ENCODE data around the gene IL1RL1.

DNA sequence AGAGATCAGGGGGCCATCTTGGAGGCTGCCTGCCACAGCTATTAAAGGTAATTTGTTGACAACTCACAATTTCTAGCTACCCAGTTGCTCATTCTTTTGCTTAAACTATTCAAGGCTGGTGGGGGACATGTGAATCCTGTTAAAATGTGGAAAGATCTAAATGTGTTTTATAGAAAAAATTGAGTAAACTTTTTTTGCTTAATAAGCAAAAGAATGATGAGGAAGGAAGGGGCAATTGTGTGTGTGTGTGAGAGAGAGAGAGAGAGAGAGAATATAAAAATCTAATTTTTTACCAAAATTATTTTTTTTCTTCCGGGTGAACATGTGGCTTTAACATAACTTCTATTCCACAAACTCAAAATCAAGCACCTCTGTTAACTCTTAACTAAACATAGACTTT is 5.2 kb upstream of the IL1RL1 start:
- TF ChIP-seq MXI1 (conservative IDR thresholded peaks at IDR 0.05; ENCODE audit: poor library complexity, severe bottlenecking): no peak
- TF ChIP-seq, protein P1, sequence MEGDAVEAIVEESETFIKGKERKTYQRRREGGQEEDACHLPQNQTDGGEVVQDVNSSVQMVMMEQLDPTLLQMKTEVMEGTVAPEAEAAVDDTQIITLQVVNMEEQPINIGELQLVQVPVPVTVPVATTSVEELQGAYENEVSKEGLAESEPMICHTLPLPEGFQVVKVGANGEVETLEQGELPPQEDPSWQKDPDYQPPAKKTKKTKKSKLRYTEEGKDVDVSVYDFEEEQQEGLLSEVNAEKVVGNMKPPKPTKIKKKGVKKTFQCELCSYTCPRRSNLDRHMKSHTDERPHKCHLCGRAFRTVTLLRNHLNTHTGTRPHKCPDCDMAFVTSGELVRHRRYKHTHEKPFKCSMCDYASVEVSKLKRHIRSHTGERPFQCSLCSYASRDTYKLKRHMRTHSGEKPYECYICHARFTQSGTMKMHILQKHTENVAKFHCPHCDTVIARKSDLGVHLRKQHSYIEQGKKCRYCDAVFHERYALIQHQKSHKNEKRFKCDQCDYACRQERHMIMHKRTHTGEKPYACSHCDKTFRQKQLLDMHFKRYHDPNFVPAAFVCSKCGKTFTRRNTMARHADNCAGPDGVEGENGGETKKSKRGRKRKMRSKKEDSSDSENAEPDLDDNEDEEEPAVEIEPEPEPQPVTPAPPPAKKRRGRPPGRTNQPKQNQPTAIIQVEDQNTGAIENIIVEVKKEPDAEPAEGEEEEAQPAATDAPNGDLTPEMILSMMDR (IDR thresholded peaks at IDR 0.05; ENCODE audit: poor library complexity, severe bottlenecking): no peak
- no peak for TF ChIP-seq RAD21 (conservative IDR thresholded peaks at IDR 0.05)
- TF ChIP-seq POLR2AphosphoS5 (IDR thresholded peaks at IDR 0.05): no peak
- TF ChIP-seq EZH2 (IDR thresholded peaks at IDR 0.05; ENCODE audit: borderline replicate concordance, insufficient read depth, low read length, poor library complexity, severe bottlenecking): no peak
- TF ChIP-seq SMC3 (conservative IDR thresholded peaks at IDR 0.05; ENCODE audit: poor library complexity): no peak
